ENCODE data around the gene DCLK3.

The DCLK3 gene

DNA sequence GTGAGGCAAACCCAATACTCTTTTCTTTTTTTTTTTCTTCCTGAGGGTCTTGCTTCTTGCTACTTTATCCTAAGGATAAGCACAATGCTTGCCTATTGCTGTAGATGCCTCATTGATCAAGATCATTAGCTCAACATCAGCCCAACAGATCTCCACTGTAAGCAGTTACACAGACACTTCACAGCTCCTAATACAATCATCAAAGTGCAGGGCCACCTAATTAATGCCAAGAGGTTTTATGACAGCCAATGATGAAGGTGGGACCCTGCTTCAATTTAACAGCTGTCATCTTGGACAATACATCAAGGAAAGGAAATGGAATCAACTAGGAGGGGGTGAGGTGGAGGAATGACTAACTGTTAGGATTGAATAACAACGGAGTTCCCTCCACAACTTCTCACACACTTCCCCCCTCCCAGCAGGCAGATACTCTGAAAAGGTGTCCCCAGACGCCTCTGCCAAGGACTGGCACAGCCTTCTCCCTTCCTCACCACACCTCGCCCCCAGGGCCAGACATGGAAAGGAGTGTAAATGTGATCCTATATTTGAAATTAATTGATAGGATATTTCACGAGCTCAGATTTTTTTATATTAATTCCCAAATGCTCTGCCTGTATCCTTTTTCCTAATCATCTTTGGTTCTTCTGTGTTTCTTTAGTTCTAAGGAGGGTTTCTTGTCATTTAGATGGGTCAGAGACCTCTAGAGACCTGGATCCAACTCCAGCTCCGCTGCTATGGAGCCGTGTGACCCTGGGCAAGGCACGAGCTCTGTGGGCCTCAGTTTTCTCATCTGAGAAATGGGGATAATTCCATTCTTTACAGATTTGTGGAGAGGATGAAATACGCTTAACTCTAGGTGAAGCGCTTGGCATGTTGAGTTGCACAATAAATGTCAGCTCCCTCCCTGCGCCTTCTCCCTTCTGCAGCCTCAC is 1.2 kb downstream of the DCLK3 start:
- TF ChIP-seq POU6F1 (CRISPR knock-in tag; IDR thresholded peaks at IDR 0.05; ENCODE audit: borderline replicate concordance, low read depth) (no peak), ARNTL (CRISPR knock-in tag; IDR thresholded peaks at IDR 0.05; ENCODE audit: borderline replicate concordance, low read depth) (no peak), BACH2 (CRISPR knock-in tag; IDR thresholded peaks at IDR 0.05; ENCODE audit: borderline replicate concordance) (no peak), PATZ1 (CRISPR knock-in tag; IDR thresholded peaks at IDR 0.05; ENCODE audit: borderline replicate concordance) (no peak), ESRRG (CRISPR knock-in tag; IDR thresholded peaks at IDR 0.05) (no peak), GLIS3 (CRISPR knock-in tag; IDR thresholded peaks at IDR 0.05) (no peak), ZFP3 (CRISPR knock-in tag; IDR thresholded peaks at IDR 0.05) (no peak), ZNF70 (CRISPR knock-in tag; IDR thresholded peaks at IDR 0.05) (no peak), PPARA (CRISPR knock-in tag; IDR thresholded peaks at IDR 0.05; ENCODE audit: borderline replicate concordance) (no peak)
- no peak for ATAC-seq

GRCh38 chr3:36761779-36762178 is 2.6 kb downstream of the DCLK3 start:
- TF ChIP-seq, protein P1, sequence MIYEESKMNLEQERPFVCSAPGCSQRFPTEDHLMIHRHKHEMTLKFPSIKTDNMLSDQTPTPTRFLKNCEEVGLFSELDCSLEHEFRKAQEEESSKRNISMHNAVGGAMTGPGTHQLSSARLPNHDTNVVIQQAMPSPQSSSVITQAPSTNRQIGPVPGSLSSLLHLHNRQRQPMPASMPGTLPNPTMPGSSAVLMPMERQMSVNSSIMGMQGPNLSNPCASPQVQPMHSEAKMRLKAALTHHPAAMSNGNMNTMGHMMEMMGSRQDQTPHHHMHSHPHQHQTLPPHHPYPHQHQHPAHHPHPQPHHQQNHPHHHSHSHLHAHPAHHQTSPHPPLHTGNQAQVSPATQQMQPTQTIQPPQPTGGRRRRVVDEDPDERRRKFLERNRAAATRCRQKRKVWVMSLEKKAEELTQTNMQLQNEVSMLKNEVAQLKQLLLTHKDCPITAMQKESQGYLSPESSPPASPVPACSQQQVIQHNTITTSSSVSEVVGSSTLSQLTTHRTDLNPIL (CRISPR knock-in tag; IDR thresholded peaks at IDR 0.05; ENCODE audit: low read depth): no peak
- no peak for TF ChIP-seq ESRRG (CRISPR knock-in tag; IDR thresholded peaks at IDR 0.05)
- TF ChIP-seq ZFP30 (CRISPR knock-in tag; IDR thresholded peaks at IDR 0.05): no peak
- no peak for TF ChIP-seq ZC3H10 (CRISPR knock-in tag; IDR thresholded peaks at IDR 0.05)
- TF ChIP-seq PPARA (CRISPR knock-in tag; IDR thresholded peaks at IDR 0.05; ENCODE audit: borderline replicate concordance): no peak
- TF ChIP-seq CSDC2 (CRISPR knock-in tag; IDR thresholded peaks at IDR 0.05): no peak
- TF ChIP-seq TSHZ2 (CRISPR knock-in tag; IDR thresholded peaks at IDR 0.05): no peak
- TF ChIP-seq ISL1 (CRISPR knock-in tag; IDR thresholded peaks at IDR 0.05): no peak
- TF ChIP-seq PATZ1 (CRISPR knock-in tag; IDR thresholded peaks at IDR 0.05; ENCODE audit: borderline replicate concordance): no peak
- TF ChIP-seq RARB (CRISPR knock-in tag; IDR thresholded peaks at IDR 0.05): no peak
- no peak for TF ChIP-seq ARNTL (CRISPR knock-in tag; IDR thresholded peaks at IDR 0.05; ENCODE audit: borderline replicate concordance, low read depth)
- no peak for TF ChIP-seq OSR1 (CRISPR knock-in tag; IDR thresholded peaks at IDR 0.05)
- TF ChIP-seq TOX (CRISPR knock-in tag; IDR thresholded peaks at IDR 0.05; ENCODE audit: borderline replicate concordance): no peak
- TF ChIP-seq POU6F1 (CRISPR knock-in tag; IDR thresholded peaks at IDR 0.05; ENCODE audit: borderline replicate concordance, low read depth): no peak
- no peak for TF ChIP-seq BACH2 (CRISPR knock-in tag; IDR thresholded peaks at IDR 0.05; ENCODE audit: borderline replicate concordance)
- TF ChIP-seq ZNF565 (CRISPR knock-in tag; conservative IDR thresholded peaks at IDR 0.05; ENCODE audit: low read depth): no peak
- TF ChIP-seq, protein P2, sequence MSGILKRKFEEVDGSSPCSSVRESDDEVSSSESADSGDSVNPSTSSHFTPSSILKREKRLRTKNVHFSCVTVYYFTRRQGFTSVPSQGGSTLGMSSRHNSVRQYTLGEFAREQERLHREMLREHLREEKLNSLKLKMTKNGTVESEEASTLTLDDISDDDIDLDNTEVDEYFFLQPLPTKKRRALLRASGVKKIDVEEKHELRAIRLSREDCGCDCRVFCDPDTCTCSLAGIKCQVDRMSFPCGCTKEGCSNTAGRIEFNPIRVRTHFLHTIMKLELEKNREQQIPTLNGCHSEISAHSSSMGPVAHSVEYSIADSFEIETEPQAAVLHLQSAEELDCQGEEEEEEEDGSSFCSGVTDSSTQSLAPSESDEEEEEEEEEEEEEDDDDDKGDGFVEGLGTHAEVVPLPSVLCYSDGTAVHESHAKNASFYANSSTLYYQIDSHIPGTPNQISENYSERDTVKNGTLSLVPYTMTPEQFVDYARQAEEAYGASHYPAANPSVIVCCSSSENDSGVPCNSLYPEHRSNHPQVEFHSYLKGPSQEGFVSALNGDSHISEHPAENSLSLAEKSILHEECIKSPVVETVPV (CRISPR knock-in tag; IDR thresholded peaks at IDR 0.05): no peak
- TF ChIP-seq ZNF70 (CRISPR knock-in tag; IDR thresholded peaks at IDR 0.05): no peak
- no peak for TF ChIP-seq ZNF8 (CRISPR knock-in tag; IDR thresholded peaks at IDR 0.05)
- TF ChIP-seq TCF4 (CRISPR knock-in tag; IDR thresholded peaks at IDR 0.05; ENCODE audit: borderline replicate concordance): no peak
- ATAC-seq: no peak
